T-cell (primary cell): ENCODE results near the gene ZNF646. TPM values are rescaled to one million over a fixed set of nuclear protein-coding genes. Genes with fewer than 3 reads are reported as not detected.
A peak's percentile ranks its signal among the peaks of the same experiment; 100 is the strongest.

Experiments used
- ATAC-seq, 4 experiments: fragments of 200-7000 bp in 3 of 4; fragments of 150-1000 bp in 1 of 4; cut with Tn5 transposase; replicated peaks in 1 of 4; 1 replicate in 3 of 4; 2 replicates in 1 of 4; pipeline ENCODE4 v1.10.0; 2021; ENCODE audit warnings: moderate library complexity in 3 of 4, mild to moderate bottlenecking in 2 of 4, moderate number of reproducible peaks in 1 of 4
- CTCF ChIA-PET, 2 donors: fragments of 300-600 bp; sonication (Branson Sonifier 250); formaldehyde crosslinking; loops; one replicate each; lab custom pipeline; 2022; ENCODE audit warnings: antibody characterized with exemption in 2 of 2; lab: Charles Lee
- POLR2A ChIA-PET, 2 donors: fragments of 300-600 bp; sonication (Branson Sonifier 250); formaldehyde crosslinking; loops; one replicate each; lab custom pipeline; 2022; ENCODE audit warnings: antibody characterized with exemption in 2 of 2; lab: Charles Lee
- DNase-seq, 35 experiments: peaks; one replicate each; pipeline versions ENCODE4 v3.0.0 to v3.0.0-alpha.2; 2013 to 2023
- H3K27ac ChIP-seq: one replicate; pipeline ENCODE4 v1.5.1; 2013; ENCODE audit warnings: low read length
- H3K27me3 ChIP-seq, 2 experiments: replicated peaks in 1 of 2; 1 replicate in 1 of 2; 2 replicates in 1 of 2; pipeline versions ENCODE4 v1.6.1 to v1.7.0; 2013; ENCODE audit warnings: low read length in 1 of 2, mixed read lengths in 1 of 2; ENCODE audit not compliant: control insufficient read depth in 2 of 2, insufficient read depth in 2 of 2; ENCODE audit errors: extremely low read depth in 1 of 2
- H3K36me3 ChIP-seq, 2 donors: 1 replicate in 1 of 2; 2 replicates in 1 of 2; pipeline versions ENCODE4 v1.6.1 to v1.7.0; 2013; ENCODE audit warnings: low read length in 1 of 2; ENCODE audit not compliant: control insufficient read depth in 2 of 2, insufficient read depth in 1 of 2; ENCODE audit errors: extremely low read depth in 1 of 2
- H3K4me1 ChIP-seq, 2 experiments: 1 replicate in 1 of 2; 2 replicates in 1 of 2; pipeline versions ENCODE4 v1.6.1 to v1.7.0; 2013; ENCODE audit warnings: low read length in 2 of 2, mixed read lengths in 1 of 2; ENCODE audit not compliant: insufficient read depth in 2 of 2, control insufficient read depth in 1 of 2; ENCODE audit errors: extremely low read depth in 1 of 2
- H3K4me3 ChIP-seq, 2 donors: 1 replicate in 1 of 2; 2 replicates in 1 of 2; pipeline versions ENCODE4 v1.5.1 to v1.7.0; 2013; ENCODE audit warnings: mild to moderate bottlenecking in 2 of 2, low read length in 1 of 2, moderate library complexity in 1 of 2; ENCODE audit not compliant: control insufficient read depth in 1 of 2; ENCODE audit errors: extremely low read depth in 1 of 2
- H3K9me3 ChIP-seq: 2 replicates; pipeline ENCODE4 v1.7.0; 2013
- H3K27ac Mint-ChIP-seq, 2 donors: one replicate each; pipeline ENCODE4 v1.8.0; 2020 to 2021; ENCODE audit warnings: mild to moderate bottlenecking in 2 of 2, mixed read lengths in 2 of 2
- H3K27me3 Mint-ChIP-seq, 2 donors: one replicate each; pipeline ENCODE4 v1.8.0; 2021 to 2022; ENCODE audit warnings: mixed read lengths in 2 of 2
- H3K36me3 Mint-ChIP-seq: one replicate; pipeline ENCODE4 v1.8.0; 2021; ENCODE audit warnings: mixed read lengths
- H3K4me1 Mint-ChIP-seq, 3 donors: one replicate each; pipeline ENCODE4 v1.8.0; 2020 to 2022; ENCODE audit warnings: mixed read lengths in 3 of 3, mild to moderate bottlenecking in 1 of 3
- H3K4me3 Mint-ChIP-seq, 3 donors: one replicate each; pipeline ENCODE4 v1.8.0; 2020 to 2022; ENCODE audit warnings: mild to moderate bottlenecking in 3 of 3, mixed read lengths in 3 of 3, moderate library complexity in 3 of 3
- H3K9me3 Mint-ChIP-seq, 3 donors: one replicate each; pipeline ENCODE4 v1.8.0; 2020 to 2022; ENCODE audit warnings: mixed read lengths in 3 of 3
- WGBS: methylation state at CpG from one replicate; pipeline ENCODE4 v1.1.5; 2013; ENCODE audit warnings: missing lambda C conversion rate; ENCODE audit not compliant: insufficient coverage; 5-methylcytosine and 5-hydroxymethylcytosine counted together
- total RNA-seq, 35 experiments: library from RNA in 6 of 35; stranded (reverse) in 6 of 35; fragments of 120-200 nt in 1 of 35; gene quantifications; one replicate each; pipeline versions ENCODE4 v1.2.1 to v1.2.4 and lab custom pipeline; 2013 to 2026

Gene ZNF646
- total RNA-seq, 5 donors from 2014 or later (not counting 1 experiment from before 2014, with no cell fraction given) = 21.1 to 47.7 (median 44.1) TPM

GRCh38 chr16:31090540-31090939 lies 16.3 kb downstream of the ZNF646 start:
- no peak overlapping the region for H3K4me3 Mint-ChIP-seq
- no peak for ATAC-seq
- H3K36me3 Mint-ChIP-seq = peaks cover 12% of the 10 kb centered on the region
- ChIA-PET POLR2A (no interaction called here), CTCF (no interaction called here)
- H3K4me3 ChIP-seq = no peak overlapping the region
- H3K4me1 Mint-ChIP-seq = peaks cover 25 to 26% (median 26%) of the 10 kb centered on the region in 3 donors
- WGBS = 95% methylated on average over 2 of the region's 2 CpGs
- no peaks in the 10 kb centered on the region for H3K9me3 ChIP-seq
- no peaks in the 10 kb centered on the region for H3K9me3 Mint-ChIP-seq
- H3K27ac Mint-ChIP-seq = no peak overlapping the region
- H3K36me3 ChIP-seq = peaks cover 5 to 35% of the 10 kb centered on the region in 2 donors
- H3K4me1 ChIP-seq = peaks cover 5 to 26% of the 10 kb centered on the region in 2 experiments
- no peaks in the 10 kb centered on the region for H3K27me3 Mint-ChIP-seq
- no peak for DNase-seq
- no peaks in the 10 kb centered on the region for H3K27me3 ChIP-seq
- no peak overlapping the region for H3K27ac ChIP-seq

GRCh38 chr16:31092330-31092729 lies 18.1 kb downstream of the ZNF646 start:
- CTCF ChIA-PET = interaction anchor here in 1 of 2 donors (0.6 to 1.3 kb wide), 2 partner anchors 50 to 69 kb away, joined by 3 to 8 read pairs; no protein-coding TSS in a partner anchor
- ATAC-seq (no peak), DNase-seq (no peak)
- peak overlapping the region; percentile 0 to 99 (median 10) for H3K4me3 Mint-ChIP-seq
- POLR2A ChIA-PET = no interaction called here
- H3K27me3 ChIP-seq = no peaks in the 10 kb centered on the region
- peaks cover 5 to 29% of the 10 kb centered on the region in 2 donors for H3K36me3 ChIP-seq
- peaks cover 10% of the 10 kb centered on the region for H3K36me3 Mint-ChIP-seq
- peaks cover 5 to 30% of the 10 kb centered on the region in 2 experiments for H3K4me1 ChIP-seq
- H3K27ac ChIP-seq = no peak overlapping the region
- no peak overlapping the region for H3K4me3 ChIP-seq
- no peaks in the 10 kb centered on the region for H3K9me3 ChIP-seq
- WGBS = 100% methylated on average over 2 of the region's 5 CpGs
- no peaks in the 10 kb centered on the region for H3K9me3 Mint-ChIP-seq
- peaks cover 22 to 32% (median 31%) of the 10 kb centered on the region in 3 donors for H3K4me1 Mint-ChIP-seq
- no peaks in the 10 kb centered on the region for H3K27me3 Mint-ChIP-seq
- peak overlapping the region in 1 of 2 donors; percentile 44 for H3K27ac Mint-ChIP-seq

DNA sequence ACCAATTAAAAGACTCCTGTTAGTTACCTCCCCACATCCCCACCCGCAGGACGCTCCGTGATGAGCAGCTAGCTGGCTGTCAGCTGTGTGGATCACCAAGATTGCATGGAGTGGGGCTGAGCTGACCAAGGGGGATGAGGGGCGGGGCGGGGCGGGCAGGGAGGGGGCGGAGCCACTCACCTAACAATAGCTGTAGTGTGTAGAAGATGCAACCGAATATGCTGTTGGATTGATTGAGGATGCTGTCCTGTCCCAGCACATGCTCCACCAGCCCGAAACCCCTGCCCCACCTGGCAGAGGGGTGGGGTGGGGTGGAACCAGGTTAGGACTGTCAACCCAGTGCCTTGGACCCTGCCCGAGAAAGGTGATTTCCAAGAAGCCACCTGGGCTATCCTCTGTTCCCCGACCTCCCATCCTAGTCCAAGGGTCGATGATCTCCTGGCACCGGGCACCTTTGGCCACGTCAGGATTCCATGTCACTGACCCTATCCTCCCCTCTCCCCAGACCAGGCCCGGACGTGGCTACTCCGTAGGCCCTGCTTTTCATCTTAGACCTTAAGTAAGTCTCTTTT lies 19.0 kb downstream of the ZNF646 start:
- CTCF ChIA-PET = interaction anchor here in 1 of 2 donors (1.3 kb wide), 1 partner anchor 49 kb away, joined by 8 read pairs; no protein-coding TSS in a partner anchor
- H3K27ac Mint-ChIP-seq = peak overlapping the region in 1 of 2 donors; percentile 44
- ATAC-seq (no peak), DNase-seq (no peak)
- no peaks in the 10 kb centered on the region for H3K9me3 ChIP-seq
- 86% methylated on average over 5 of the region's 17 CpGs for WGBS
- no peak overlapping the region for H3K4me3 ChIP-seq
- no peak overlapping the region for H3K27ac ChIP-seq
- peak overlapping the region; percentile 64 to 99 (median 91) for H3K4me3 Mint-ChIP-seq
- H3K9me3 Mint-ChIP-seq = no peaks in the 10 kb centered on the region
- no peaks in the 10 kb centered on the region for H3K27me3 Mint-ChIP-seq
- no peaks in the 10 kb centered on the region for H3K27me3 ChIP-seq
- H3K4me1 ChIP-seq = peaks cover 5 to 30% of the 10 kb centered on the region in 2 experiments
- peaks cover 10% of the 10 kb centered on the region for H3K36me3 Mint-ChIP-seq
- H3K4me1 Mint-ChIP-seq = peaks cover 22 to 32% (median 31%) of the 10 kb centered on the region in 3 donors
- peaks cover 5 to 25% of the 10 kb centered on the region in 2 donors for H3K36me3 ChIP-seq
- POLR2A ChIA-PET = interaction anchor here in 1 of 2 donors (0.9 kb wide), 1 partner anchor 29 kb away, joined by 3 read pairs; no protein-coding TSS in a partner anchor

DNA sequence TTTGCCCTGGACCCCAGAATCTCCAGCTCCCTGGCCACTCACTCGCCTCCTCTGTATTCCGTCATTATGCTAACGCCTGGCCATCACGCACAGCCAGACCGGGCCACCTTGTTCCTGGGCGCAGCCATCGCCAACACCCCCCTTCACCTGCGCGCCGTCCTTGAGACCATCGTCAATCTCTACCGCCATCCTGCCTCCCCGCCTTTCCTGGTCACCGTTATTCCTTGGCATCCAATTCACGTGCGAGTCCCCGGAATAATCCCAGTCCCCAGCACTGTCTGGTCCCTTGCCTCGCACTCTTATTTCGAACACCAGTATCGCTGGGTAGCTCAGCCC lies 19.8 kb downstream of the ZNF646 start:
- POLR2A ChIA-PET = interaction anchor here (0.6 to 0.9 kb wide), 3 partner anchors 10 to 28 kb away, joined by 3 read pairs; no protein-coding TSS in a partner anchor
- no peaks in the 10 kb centered on the region for H3K9me3 ChIP-seq
- DNase-seq (peak in 1 of 35 experiments; percentile 14), ATAC-seq (peak in 1 of 4 experiments; percentile 1)
- Mint-ChIP-seq H3K4me1 (peaks cover 22 to 32% (median 31%) of the 10 kb centered on the region in 3 donors), H3K36me3 (peaks cover 10% of the 10 kb centered on the region), H3K27me3 (no peaks in the 10 kb centered on the region), H3K9me3 (no peaks in the 10 kb centered on the region), H3K27ac (peak overlapping the region; percentile 86 to 94), H3K4me3 (peak overlapping the region; percentile 91 to 99 (median 92))
- H3K36me3 ChIP-seq = peaks cover 3 to 17% of the 10 kb centered on the region in 2 donors
- CTCF ChIA-PET = interaction anchor here in 1 of 2 donors (0.7 kb wide), 1 partner anchor 24 kb away, joined by 3 read pairs; the partner anchor contains the start of gene KAT8
- H3K4me1 ChIP-seq = peaks cover 5 to 30% of the 10 kb centered on the region in 2 experiments
- WGBS = 2% methylated on average over 20 of the region's 20 CpGs
- H3K27me3 ChIP-seq = no peaks in the 10 kb centered on the region
- peak overlapping the region; percentile 86 for H3K4me3 ChIP-seq
- peak overlapping the region; percentile 75 for H3K27ac ChIP-seq

GRCh38 chr16:31094424-31095120 lies 20.4 kb downstream of the ZNF646 start, which contains the start of gene VKORC1:
VKORC1 (minus strand) TSS chr16:31094797; CDS start chr16:31094729, 68 bp downstream.
- DNase-seq = peak; percentile 66 to 92 (median 78)
- peaks cover 22 to 32% (median 31%) of the 10 kb centered on the region in 3 donors for H3K4me1 Mint-ChIP-seq
- H3K27ac Mint-ChIP-seq = peak within 1 kb of the TSS; percentile 86 to 94
- Histone ChIP-seq H3K9me3 (no peaks in the 10 kb centered on the region), H3K4me3 (peak within 1 kb of the TSS; percentile 86), H3K27me3 (no peaks in the 10 kb centered on the region), H3K4me1 (peaks cover 5 to 30% of the 10 kb centered on the region in 2 experiments), H3K27ac (peak within 1 kb of the TSS; percentile 75), H3K36me3 (peaks cover 0 to 15% of the 10 kb centered on the region in 2 donors)
- H3K27me3 Mint-ChIP-seq = no peaks in the 10 kb centered on the region
- ChIA-PET CTCF (interaction anchor here in 1 of 2 donors (0.7 kb wide), 1 partner anchor 23 kb away, joined by 3 read pairs; the partner anchor contains the start of gene KAT8), POLR2A (interaction anchor here (0.6 to 0.7 kb wide), 3 partner anchors 10 to 615 kb away, joined by 3 to 4 read pairs (median 3); no protein-coding TSS in a partner anchor)
- H3K9me3 Mint-ChIP-seq = no peaks in the 10 kb centered on the region
- H3K36me3 Mint-ChIP-seq = peaks cover 10% of the 10 kb centered on the region
- peak within 1 kb of the TSS; percentile 91 to 99 (median 92) for H3K4me3 Mint-ChIP-seq
- under 1% methylated on average over 67 of the region's 69 CpGs for WGBS
- peak; percentile 90 to 93 (median 92) for ATAC-seq
